A673 (cell line): ENCODE measurements around the gene SPATA25.

Experiments used
- EZH2 ChIP-seq: fragments of 200-600 bp; sonication (generic); IDR thresholded peaks from 2 replicates; pipeline ENCODE4 v1.6.1; 2017; ENCODE audit warnings: borderline replicate concordance, low read depth, mild to moderate bottlenecking, mixed read lengths, antibody characterized with exemption, low read length; ENCODE audit not compliant: poor library complexity, severe bottlenecking
- TF ChIP-seq, protein P1 (sequence below): fragments of 300-800, 200-600 bp; sonication (generic); conservative IDR thresholded peaks from 2 replicates; pipeline ENCODE4 v1.5.1; 2017; ENCODE audit warnings: low read depth, mild to moderate bottlenecking, antibody characterized with exemption, low read length, moderate library complexity, mixed read lengths

DNA sequence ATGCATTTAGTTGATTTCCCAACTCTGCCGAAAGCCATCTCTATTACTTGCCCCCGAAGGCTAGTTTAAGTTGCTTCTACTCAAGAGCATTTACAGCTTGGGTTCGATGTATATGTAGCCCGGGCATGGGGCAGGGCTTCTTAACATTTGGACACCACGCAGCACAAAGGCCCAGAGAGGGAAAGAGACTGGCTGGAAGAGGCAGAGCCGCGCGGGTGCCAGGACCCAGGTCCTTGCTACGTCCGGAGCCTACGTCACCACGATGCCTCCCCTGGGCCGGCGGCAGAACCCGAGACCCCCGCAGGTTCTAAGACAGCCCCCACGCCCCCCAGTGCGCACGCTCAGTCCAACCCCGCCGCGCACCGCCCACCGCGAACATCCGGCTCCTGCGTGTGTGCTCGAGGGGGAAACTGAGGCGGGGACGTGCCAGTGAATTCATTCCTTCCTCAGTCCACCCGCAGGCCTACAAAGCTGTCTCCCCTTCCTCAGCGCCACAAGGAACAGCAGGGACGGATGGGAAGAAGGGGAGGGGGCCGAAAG, 46.7 kb upstream of the SPATA25 start:
- TF ChIP-seq EZH2: no peak
- TF ChIP-seq, protein P1, sequence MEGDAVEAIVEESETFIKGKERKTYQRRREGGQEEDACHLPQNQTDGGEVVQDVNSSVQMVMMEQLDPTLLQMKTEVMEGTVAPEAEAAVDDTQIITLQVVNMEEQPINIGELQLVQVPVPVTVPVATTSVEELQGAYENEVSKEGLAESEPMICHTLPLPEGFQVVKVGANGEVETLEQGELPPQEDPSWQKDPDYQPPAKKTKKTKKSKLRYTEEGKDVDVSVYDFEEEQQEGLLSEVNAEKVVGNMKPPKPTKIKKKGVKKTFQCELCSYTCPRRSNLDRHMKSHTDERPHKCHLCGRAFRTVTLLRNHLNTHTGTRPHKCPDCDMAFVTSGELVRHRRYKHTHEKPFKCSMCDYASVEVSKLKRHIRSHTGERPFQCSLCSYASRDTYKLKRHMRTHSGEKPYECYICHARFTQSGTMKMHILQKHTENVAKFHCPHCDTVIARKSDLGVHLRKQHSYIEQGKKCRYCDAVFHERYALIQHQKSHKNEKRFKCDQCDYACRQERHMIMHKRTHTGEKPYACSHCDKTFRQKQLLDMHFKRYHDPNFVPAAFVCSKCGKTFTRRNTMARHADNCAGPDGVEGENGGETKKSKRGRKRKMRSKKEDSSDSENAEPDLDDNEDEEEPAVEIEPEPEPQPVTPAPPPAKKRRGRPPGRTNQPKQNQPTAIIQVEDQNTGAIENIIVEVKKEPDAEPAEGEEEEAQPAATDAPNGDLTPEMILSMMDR: no peak
